Measurements from ENCODE around the gene CLIP1.

Gene CLIP1

GRCh38 chr12:122333142-122334087 is 89.1 kb downstream of the CLIP1 start:
- TF ChIP-seq POLR2A (IDR thresholded peaks at IDR 0.05; ENCODE audit: low read length), result no peak
- TF ChIP-seq GATA1 (IDR thresholded peaks at IDR 0.05; ENCODE audit: low read depth, low read length), result no peak
- DNase-seq, result peak; percentile 12 to 58

- TF ChIP-seq POLR2A (IDR thresholded peaks at IDR 0.05; ENCODE audit: low read length) (no peak), GATA1 (IDR thresholded peaks at IDR 0.05; ENCODE audit: low read depth, low read length) (no peak)
- no peak for DNase-seq
Observed at GRCh38 chr12:122327494-122328385, 94.7 kb downstream of the CLIP1 start.

- no peak for TF ChIP-seq GATA1 (IDR thresholded peaks at IDR 0.05; ENCODE audit: low read depth, low read length)
- no peak for TF ChIP-seq POLR2A (IDR thresholded peaks at IDR 0.05; ENCODE audit: low read length)
- DNase-seq, result no peak
Observed at GRCh38 chr12:122327014-122327413, 95.5 kb downstream of the CLIP1 start.

GRCh38 chr12:122326586-122326985 is 95.9 kb downstream of the CLIP1 start:
- no peak for DNase-seq
- no peak for TF ChIP-seq GATA1 (IDR thresholded peaks at IDR 0.05; ENCODE audit: low read depth, low read length)
- TF ChIP-seq POLR2A (IDR thresholded peaks at IDR 0.05; ENCODE audit: low read length), result no peak

GRCh38 chr12:122323311-122324019 is 99.0 kb downstream of the CLIP1 start:
- TF ChIP-seq GATA1 (IDR thresholded peaks at IDR 0.05; ENCODE audit: low read depth, low read length), result no peak
- no peak for TF ChIP-seq POLR2A (IDR thresholded peaks at IDR 0.05; ENCODE audit: low read length)

GRCh38 chr12:122322501-122322900 is 100.0 kb downstream of the CLIP1 start:
- DNase-seq, result no peak
- TF ChIP-seq POLR2A (IDR thresholded peaks at IDR 0.05; ENCODE audit: low read length) (no peak), GATA1 (IDR thresholded peaks at IDR 0.05; ENCODE audit: low read depth, low read length) (no peak)

More at GRCh38 chr12:122323311-122324019, 99.0 kb downstream of the CLIP1 start:
- DNase-seq, result no peak

- no peak for TF ChIP-seq POLR2A (IDR thresholded peaks at IDR 0.05; ENCODE audit: low read length)
- peak in 1 of 2 experiments; percentile 11 for DNase-seq
Observed at GRCh38 chr12:122318607-122319605, 103.6 kb downstream of the CLIP1 start.

- TF ChIP-seq GATA1 (IDR thresholded peaks at IDR 0.05; ENCODE audit: low read depth, low read length), result no peak
- no peak for DNase-seq
Observed at GRCh38 chr12:122312926-122313325, 109.5 kb downstream of the CLIP1 start.

GRCh38 chr12:122311696-122312095 is 110.8 kb downstream of the CLIP1 start:
- DNase-seq, result no peak
- no peak for TF ChIP-seq GATA1 (IDR thresholded peaks at IDR 0.05; ENCODE audit: low read depth, low read length)
- no peak for TF ChIP-seq POLR2A (IDR thresholded peaks at IDR 0.05; ENCODE audit: low read length)

- no peak for TF ChIP-seq GATA1 (IDR thresholded peaks at IDR 0.05; ENCODE audit: low read depth, low read length)
- no peak for TF ChIP-seq POLR2A (IDR thresholded peaks at IDR 0.05; ENCODE audit: low read length)
- no peak for DNase-seq
Observed at GRCh38 chr12:122310626-122311333, 111.7 kb downstream of the CLIP1 start.

- no peak for TF ChIP-seq POLR2A (IDR thresholded peaks at IDR 0.05; ENCODE audit: low read length)
- TF ChIP-seq GATA1 (IDR thresholded peaks at IDR 0.05; ENCODE audit: low read depth, low read length), result no peak
- DNase-seq, result peak in 1 of 2 experiments; percentile 24
Observed at GRCh38 chr12:122309564-122310121, 112.8 kb downstream of the CLIP1 start.

GRCh38 chr12:122308811-122309210 is 113.7 kb downstream of the CLIP1 start:
- TF ChIP-seq GATA1 (IDR thresholded peaks at IDR 0.05; ENCODE audit: low read depth, low read length) (no peak), POLR2A (IDR thresholded peaks at IDR 0.05; ENCODE audit: low read length) (no peak)
- DNase-seq, result no peak
